H9 (cell line): ENCODE results near the gene AOC1. TPM values are rescaled to one million over a fixed set of nuclear protein-coding genes. Genes with fewer than 3 reads are reported as not detected.

ENCODE experiments used
- DNase-seq: peaks from one replicate; pipeline ENCODE4 v3.0.0-alpha.2; 2017
- H2AFZ ChIP-seq: one replicate; pipeline ENCODE4 v1.6.1; 2013; ENCODE audit warnings: mild to moderate bottlenecking, low read length, control low read depth, moderate library complexity
- H2AK5ac ChIP-seq: 2 replicates; pipeline ENCODE4 v1.6.1; 2013; ENCODE audit warnings: low read length, control low read depth, mixed read lengths; ENCODE audit not compliant: insufficient read length
- H2BK120ac ChIP-seq: one replicate; pipeline ENCODE4 v1.6.1; 2013; ENCODE audit warnings: low read depth, mild to moderate bottlenecking, low read length, control low read depth, inconsistent platforms; ENCODE audit not compliant: poor library complexity, severe bottlenecking
- H2BK12ac ChIP-seq: 2 replicates; pipeline ENCODE4 v1.6.1; 2013; ENCODE audit warnings: low read length, control low read depth, mixed read lengths, low read depth; ENCODE audit not compliant: insufficient read length
- H2BK15ac ChIP-seq: 2 replicates; pipeline ENCODE4 v1.6.1; 2013; ENCODE audit warnings: low read depth, low read length, control low read depth
- H2BK20ac ChIP-seq: one replicate; pipeline ENCODE4 v1.6.1; 2013; ENCODE audit warnings: low read depth, mild to moderate bottlenecking, low read length, control low read depth, inconsistent platforms; ENCODE audit not compliant: poor library complexity, severe bottlenecking
- H2BK5ac ChIP-seq: 2 replicates; pipeline ENCODE4 v1.6.1; 2013; ENCODE audit warnings: low read length, control low read depth, mixed read lengths; ENCODE audit not compliant: insufficient read length
- H3K14ac ChIP-seq: 2 replicates; pipeline ENCODE4 v1.6.1; 2013; ENCODE audit warnings: low read length, control low read depth; ENCODE audit not compliant: insufficient read depth
- H3K18ac ChIP-seq: 2 replicates; pipeline ENCODE4 v1.6.1; 2013; ENCODE audit warnings: low read depth, mild to moderate bottlenecking, mixed read lengths, low read length, control low read depth; ENCODE audit not compliant: insufficient read length
- H3K23ac ChIP-seq: 2 replicates; pipeline ENCODE4 v1.6.1; 2013; ENCODE audit warnings: low read length, control low read depth, mixed read lengths, low read depth; ENCODE audit not compliant: insufficient read length
- H3K23me2 ChIP-seq: 2 replicates; pipeline ENCODE4 v1.6.1; 2013; ENCODE audit warnings: low read depth, mild to moderate bottlenecking, mixed read lengths, low read length, control low read depth; ENCODE audit not compliant: insufficient read length, poor library complexity, severe bottlenecking
- H3K27ac ChIP-seq: 2 replicates; pipeline ENCODE4 v1.5.1; 2013; ENCODE audit warnings: low read length, control low read depth, mixed read lengths, low read depth; ENCODE audit not compliant: insufficient read length
- H3K27me3 ChIP-seq: 2 replicates; pipeline ENCODE4 v1.6.1; 2013; ENCODE audit warnings: low read length, control low read depth, inconsistent platforms; ENCODE audit not compliant: insufficient read depth
- H3K4ac ChIP-seq: 2 replicates; pipeline ENCODE4 v1.6.1; 2013; ENCODE audit warnings: low read depth, mild to moderate bottlenecking, control low read depth, inconsistent platforms, low read length, moderate library complexity
- H3K4me1 ChIP-seq: 2 replicates; pipeline ENCODE4 v1.6.1; 2013; ENCODE audit warnings: low read length, control low read depth, inconsistent platforms; ENCODE audit not compliant: insufficient read depth
- H3K4me2 ChIP-seq: 2 replicates; pipeline ENCODE4 v1.6.1; 2013; ENCODE audit warnings: low read length, control low read depth, mixed read lengths; ENCODE audit not compliant: insufficient read length, insufficient read depth
- H3K56ac ChIP-seq: 2 replicates; pipeline ENCODE4 v1.6.1; 2013; ENCODE audit warnings: low read depth, mild to moderate bottlenecking, mixed read lengths, low read length, control low read depth; ENCODE audit not compliant: insufficient read length
- H3K79me1 ChIP-seq: 2 replicates; pipeline ENCODE4 v1.6.1; 2013; ENCODE audit warnings: low read depth, mild to moderate bottlenecking, moderate library complexity, low read length, control low read depth, inconsistent platforms; ENCODE audit not compliant: insufficient read depth, poor library complexity, severe bottlenecking
- H3K79me2 ChIP-seq: 2 replicates; pipeline ENCODE4 v1.6.1; 2013; ENCODE audit warnings: low read length, control low read depth, inconsistent platforms; ENCODE audit not compliant: insufficient read depth
- H3K9ac ChIP-seq: 2 replicates; pipeline ENCODE4 v1.6.1; 2013; ENCODE audit warnings: low read length, control low read depth, mixed read lengths; ENCODE audit not compliant: insufficient read length; ENCODE audit errors: extremely low read depth
- H3K9me3 ChIP-seq: one replicate; pipeline ENCODE4 v1.6.1; 2013; ENCODE audit warnings: low read depth, low read length, inconsistent platforms; ENCODE audit not compliant: control insufficient read depth
- H3T11ph ChIP-seq: one replicate; pipeline ENCODE4 v1.6.1; 2013; ENCODE audit warnings: mild to moderate bottlenecking, low read length, control low read depth, inconsistent platforms
- H4K20me1 ChIP-seq: one replicate; pipeline ENCODE4 v1.6.1; 2013; ENCODE audit not compliant: control insufficient read depth, insufficient read length, insufficient read depth
- H4K5ac ChIP-seq: 2 replicates; pipeline ENCODE4 v1.6.1; 2013; ENCODE audit warnings: low read depth, mild to moderate bottlenecking, mixed read lengths, low read length, control low read depth; ENCODE audit not compliant: insufficient read length
- H4K8ac ChIP-seq: replicated peaks from 2 replicates; pipeline ENCODE4 v1.6.1; 2013; ENCODE audit warnings: low read length, control low read depth, mixed read lengths, low read depth; ENCODE audit not compliant: insufficient read length
- H4K91ac ChIP-seq: 2 replicates; pipeline ENCODE4 v1.6.1; 2013; ENCODE audit warnings: low read depth, mild to moderate bottlenecking, moderate library complexity, mixed read lengths, low read length, control low read depth; ENCODE audit not compliant: insufficient read length
- H3K27ac Mint-ChIP-seq, 3 experiments: 2 replicates in 2 of 3; 3 replicates in 1 of 3; pipeline ENCODE4 v1.8.0; 2020 to 2021; ENCODE audit warnings: mixed read lengths in 3 of 3, mild to moderate bottlenecking in 1 of 3, moderate library complexity in 1 of 3
- H3K27me3 Mint-ChIP-seq: 2 replicates; pipeline ENCODE4 v1.8.0; 2021; ENCODE audit warnings: low read depth, mild to moderate bottlenecking, moderate library complexity, mixed read lengths
- H3K36me3 Mint-ChIP-seq, 3 experiments: 2 replicates in 2 of 3; 3 replicates in 1 of 3; pipeline ENCODE4 v1.8.0; 2020 to 2021; ENCODE audit warnings: low read depth in 3 of 3, mixed read lengths in 3 of 3; ENCODE audit not compliant: insufficient read depth in 1 of 3
- H3K4me1 Mint-ChIP-seq, 2 experiments: 2 replicates each; pipeline ENCODE4 v1.8.0; 2020; ENCODE audit warnings: mixed read lengths in 2 of 2
- H3K4me3 Mint-ChIP-seq, 2 experiments: 2 replicates in 1 of 2; 3 replicates in 1 of 2; pipeline ENCODE4 v1.8.0; 2020 to 2021; ENCODE audit warnings: mild to moderate bottlenecking in 2 of 2, mixed read lengths in 2 of 2, moderate library complexity in 1 of 2
- H3K9me3 Mint-ChIP-seq, 2 experiments: 2 replicates in 1 of 2; 3 replicates in 1 of 2; pipeline ENCODE4 v1.8.0; 2020; ENCODE audit warnings: mild to moderate bottlenecking in 2 of 2, mixed read lengths in 2 of 2, moderate library complexity in 1 of 2
- WGBS: extraction: QIAGEN DNeasy Blood & Tissue Kit; methylation state at CpG from one replicate; pipeline ENCODE4 v1.1.7; 2013; ENCODE audit warnings: missing lambda C conversion rate, low lambda C conversion rate, mixed read lengths; ENCODE audit not compliant: insufficient read length; ENCODE audit errors: extremely low coverage; 5-methylcytosine and 5-hydroxymethylcytosine counted together
- total RNA-seq: library from RNA; stranded (reverse); gene quantifications from 2 replicates; pipeline ENCODE4 v1.2.1, GENCODE V29; 2021
- TF ChIP-seq, protein P1 (sequence below): fragments of 200-600 bp; sonication (generic); conservative IDR thresholded peaks from 3 replicates; pipeline ENCODE4 v1.8.0; 2021; ENCODE audit warnings: antibody characterized with exemption, mild to moderate bottlenecking

AOC1 gene
- total RNA-seq, 1 experiment from 2014 or later = 0.28 TPM

DNA sequence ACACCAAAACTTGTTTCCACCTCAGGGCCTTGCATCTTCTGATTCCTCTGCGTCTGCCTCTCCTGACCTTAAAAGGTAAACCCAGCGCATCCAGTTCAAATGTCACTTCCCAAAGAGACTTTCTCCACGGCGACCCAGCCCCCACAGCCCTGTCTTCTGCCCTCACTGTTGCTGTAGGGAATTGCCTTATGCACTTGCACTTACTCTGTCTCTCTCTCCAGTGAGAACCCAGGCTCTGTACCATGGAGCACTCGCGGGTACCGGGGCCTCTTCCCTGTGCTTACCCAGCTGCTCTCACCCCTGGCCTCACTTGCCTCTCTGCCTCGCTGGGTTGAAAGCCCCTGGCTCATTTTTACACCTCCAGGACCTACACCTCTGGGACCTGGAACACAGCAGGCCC lies 48.4 kb downstream of the AOC1 start:
- Histone ChIP-seq H2BK20ac (no peak overlapping the region), H2BK12ac (no peak overlapping the region), H3K56ac (no peak overlapping the region), H3K9me3 (no peaks in the 10 kb centered on the region), H2BK5ac (no peak overlapping the region), H3K27ac (no peak overlapping the region), H3K4me1 (peaks cover 4% of the 10 kb centered on the region; the same call in 1 of the 2 replicates), H3K27me3 (no peaks in the 10 kb centered on the region; the same call in 1 of the 2 replicates), H3K23me2 (peaks cover 2% of the 10 kb centered on the region), H3K18ac (no peak overlapping the region), H2BK15ac (no peak overlapping the region), H3K79me1 (no peaks in the 10 kb centered on the region), H3K79me2 (no peaks in the 10 kb centered on the region), H4K8ac (no peak overlapping the region), H3K4me2 (no peak overlapping the region), H4K20me1 (no peaks in the 10 kb centered on the region), H2BK120ac (no peak overlapping the region), H3K9ac (no peak overlapping the region), H4K91ac (no peak overlapping the region), H2AFZ (no peak overlapping the region), H3K4ac (no peak overlapping the region), H3K14ac (no peak overlapping the region), H2AK5ac (no peak overlapping the region), H4K5ac (no peak overlapping the region), H3T11ph (no peak overlapping the region), H3K23ac (no peak overlapping the region)
- Mint-ChIP-seq H3K27ac (no peak overlapping the region), H3K36me3 (no peaks in the 10 kb centered on the region), H3K4me3 (no peak overlapping the region), H3K27me3 (peaks cover 88% of the 10 kb centered on the region), H3K4me1 (peaks cover 20 to 34% of the 10 kb centered on the region in 2 experiments), H3K9me3 (no peaks in the 10 kb centered on the region)
- DNase-seq = no peak
- TF ChIP-seq, protein P1, sequence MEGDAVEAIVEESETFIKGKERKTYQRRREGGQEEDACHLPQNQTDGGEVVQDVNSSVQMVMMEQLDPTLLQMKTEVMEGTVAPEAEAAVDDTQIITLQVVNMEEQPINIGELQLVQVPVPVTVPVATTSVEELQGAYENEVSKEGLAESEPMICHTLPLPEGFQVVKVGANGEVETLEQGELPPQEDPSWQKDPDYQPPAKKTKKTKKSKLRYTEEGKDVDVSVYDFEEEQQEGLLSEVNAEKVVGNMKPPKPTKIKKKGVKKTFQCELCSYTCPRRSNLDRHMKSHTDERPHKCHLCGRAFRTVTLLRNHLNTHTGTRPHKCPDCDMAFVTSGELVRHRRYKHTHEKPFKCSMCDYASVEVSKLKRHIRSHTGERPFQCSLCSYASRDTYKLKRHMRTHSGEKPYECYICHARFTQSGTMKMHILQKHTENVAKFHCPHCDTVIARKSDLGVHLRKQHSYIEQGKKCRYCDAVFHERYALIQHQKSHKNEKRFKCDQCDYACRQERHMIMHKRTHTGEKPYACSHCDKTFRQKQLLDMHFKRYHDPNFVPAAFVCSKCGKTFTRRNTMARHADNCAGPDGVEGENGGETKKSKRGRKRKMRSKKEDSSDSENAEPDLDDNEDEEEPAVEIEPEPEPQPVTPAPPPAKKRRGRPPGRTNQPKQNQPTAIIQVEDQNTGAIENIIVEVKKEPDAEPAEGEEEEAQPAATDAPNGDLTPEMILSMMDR = no peak
- no CpG with 5 or more reads among the region's 8 CpGs for WGBS
